GM21381 (cell line): ENCODE measurements around the gene STX8.

Source experiments
- ATAC-seq: cut with Tn5 transposase; IDR thresholded peaks from one replicate; pipeline ENCODE4 v1.9.1; 2021; ENCODE audit warnings: mild to moderate bottlenecking, moderate library complexity; ENCODE audit not compliant: unreplicated experiment

STX8 gene

DNA sequence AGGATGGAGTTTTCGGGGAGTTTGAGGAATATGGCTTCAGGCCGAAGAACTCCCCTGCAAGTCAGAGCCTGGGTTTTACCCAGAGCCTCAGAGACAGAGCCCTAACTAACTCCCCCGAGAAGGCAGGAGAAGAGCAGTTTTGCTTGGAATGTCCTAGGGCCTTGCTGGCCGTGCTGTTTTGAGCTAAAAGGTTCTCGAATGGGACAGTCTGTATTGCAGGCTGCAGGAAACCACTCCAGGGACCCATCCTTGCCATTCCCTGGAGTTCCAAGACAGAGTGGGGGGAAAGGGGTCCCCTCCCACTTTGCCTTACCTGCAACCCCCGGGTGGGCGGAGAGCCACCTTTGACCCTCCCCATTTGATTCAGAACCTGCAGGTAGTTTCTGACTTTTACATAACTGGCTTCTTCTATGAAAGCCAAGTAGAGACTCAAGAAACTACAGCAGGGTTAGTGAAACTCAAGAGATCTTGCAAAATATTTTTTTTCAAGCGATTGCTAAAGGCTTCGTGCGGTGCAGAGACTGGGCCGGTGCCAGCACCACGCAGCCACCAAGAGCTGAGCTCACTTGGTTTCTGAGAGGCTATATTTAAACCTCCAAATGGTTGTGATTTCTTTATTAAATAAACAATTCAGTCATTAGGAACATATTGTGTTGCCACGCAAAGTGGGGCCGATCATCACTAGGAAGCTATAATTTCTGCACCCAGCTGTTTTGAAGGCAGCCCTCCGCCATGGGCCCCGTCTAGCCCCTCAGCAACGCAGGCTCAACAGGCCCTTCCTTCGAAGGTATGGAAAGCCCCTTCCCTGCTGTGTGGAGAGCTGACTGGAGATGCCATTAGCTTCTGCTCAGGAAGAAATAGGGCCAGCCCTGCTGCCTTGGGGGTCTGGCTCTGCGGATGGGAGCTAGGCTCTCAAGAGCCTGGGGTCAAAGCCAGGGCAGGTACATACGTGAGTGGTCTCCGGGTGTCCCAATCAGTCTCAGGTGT is 331.3 kb downstream of the STX8 start:
- ATAC-seq = no peak

DNA sequence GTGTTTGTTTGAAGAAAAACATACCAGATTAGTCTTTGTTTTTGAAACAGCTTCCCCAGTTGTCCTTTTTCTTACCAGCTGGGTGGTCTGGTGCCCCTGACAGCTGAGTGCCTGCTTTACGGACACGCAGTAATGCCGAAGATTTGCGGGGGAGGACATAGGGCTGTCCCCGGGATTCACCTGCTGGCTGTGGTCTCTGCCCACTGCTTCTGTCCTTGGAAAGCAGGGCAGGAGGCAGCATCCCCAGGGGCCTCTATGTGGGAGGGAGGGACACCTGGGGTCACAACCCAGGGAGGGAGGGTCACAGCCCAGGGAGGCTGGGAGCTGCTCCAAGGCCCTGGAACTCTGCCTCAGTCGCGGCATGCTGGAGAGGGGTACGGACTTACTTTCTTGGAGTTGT is 332.6 kb downstream of the STX8 start:
- no peak for ATAC-seq

DNA sequence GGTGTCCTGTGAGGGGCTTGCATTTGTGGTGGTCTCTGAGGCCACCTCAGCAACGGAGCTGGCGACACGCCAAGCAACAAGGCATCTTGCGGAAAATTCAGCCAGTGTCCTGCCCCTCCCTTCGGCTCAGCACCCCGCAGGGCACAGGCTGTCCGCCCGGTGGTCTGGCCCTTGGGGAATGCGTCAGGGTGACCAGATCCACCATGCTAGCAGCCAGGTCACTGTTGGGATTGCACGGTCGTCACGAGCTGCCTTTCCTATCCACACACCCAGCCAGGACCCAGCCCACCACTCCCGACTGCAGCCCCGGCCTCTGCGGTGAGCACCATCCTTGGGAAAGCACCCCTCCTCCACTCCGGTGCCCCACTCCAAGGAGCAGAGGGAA is 333.1 kb downstream of the STX8 start:
- ATAC-seq = no peak

DNA sequence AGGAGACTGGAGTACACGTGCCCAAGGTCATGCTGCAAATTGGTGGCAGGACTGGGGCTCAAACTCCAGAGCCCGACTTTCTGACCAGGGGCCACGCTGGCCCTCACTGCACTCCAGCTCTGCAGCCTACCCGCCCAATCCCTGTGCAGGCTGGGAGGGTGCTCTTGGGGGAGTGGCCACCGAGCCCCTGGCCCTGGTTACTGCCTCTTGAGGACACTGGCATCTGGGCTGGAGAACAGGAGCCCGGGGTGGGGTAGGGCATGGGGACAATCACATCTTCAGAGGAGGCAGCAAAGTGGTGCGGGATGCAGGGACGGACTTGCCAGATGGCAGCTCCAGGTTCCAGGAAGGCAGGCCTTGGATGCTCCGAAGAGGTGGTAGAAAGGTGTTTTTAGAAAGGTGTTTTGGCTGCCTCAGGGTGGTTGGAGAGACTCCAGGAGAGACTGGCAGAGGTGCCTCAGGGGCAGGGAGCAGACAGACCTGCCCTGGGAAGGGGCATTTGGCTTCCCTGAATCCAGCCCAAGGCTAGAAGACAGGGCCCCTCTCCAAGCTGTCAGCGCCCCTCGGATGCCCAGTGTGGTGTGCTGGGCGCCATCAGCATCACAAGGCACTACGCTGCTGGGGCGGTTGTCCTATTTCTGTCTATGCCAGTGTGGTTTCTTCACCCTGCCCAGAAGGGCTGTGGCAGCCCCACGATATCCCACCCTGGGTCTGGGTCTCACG is 333.7 kb downstream of the STX8 start:
- no peak for ATAC-seq

DNA sequence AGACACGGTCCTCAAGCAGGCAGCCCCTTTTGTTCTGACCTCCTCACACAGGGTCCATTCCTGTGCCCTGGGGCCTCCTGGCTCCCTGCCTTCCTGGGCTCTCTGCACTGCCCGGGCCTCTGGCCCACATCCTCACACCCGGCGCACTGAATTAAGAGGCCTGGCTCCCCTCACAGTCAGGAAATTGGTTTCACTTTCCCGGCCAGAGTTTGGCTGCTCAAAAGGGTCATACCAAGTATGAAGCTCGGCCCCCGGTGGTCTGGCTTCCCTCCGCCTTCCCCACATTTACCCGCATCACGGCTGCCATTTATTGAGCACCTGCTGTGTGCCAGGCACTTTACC is 334.3 kb downstream of the STX8 start:
- no peak for ATAC-seq

DNA sequence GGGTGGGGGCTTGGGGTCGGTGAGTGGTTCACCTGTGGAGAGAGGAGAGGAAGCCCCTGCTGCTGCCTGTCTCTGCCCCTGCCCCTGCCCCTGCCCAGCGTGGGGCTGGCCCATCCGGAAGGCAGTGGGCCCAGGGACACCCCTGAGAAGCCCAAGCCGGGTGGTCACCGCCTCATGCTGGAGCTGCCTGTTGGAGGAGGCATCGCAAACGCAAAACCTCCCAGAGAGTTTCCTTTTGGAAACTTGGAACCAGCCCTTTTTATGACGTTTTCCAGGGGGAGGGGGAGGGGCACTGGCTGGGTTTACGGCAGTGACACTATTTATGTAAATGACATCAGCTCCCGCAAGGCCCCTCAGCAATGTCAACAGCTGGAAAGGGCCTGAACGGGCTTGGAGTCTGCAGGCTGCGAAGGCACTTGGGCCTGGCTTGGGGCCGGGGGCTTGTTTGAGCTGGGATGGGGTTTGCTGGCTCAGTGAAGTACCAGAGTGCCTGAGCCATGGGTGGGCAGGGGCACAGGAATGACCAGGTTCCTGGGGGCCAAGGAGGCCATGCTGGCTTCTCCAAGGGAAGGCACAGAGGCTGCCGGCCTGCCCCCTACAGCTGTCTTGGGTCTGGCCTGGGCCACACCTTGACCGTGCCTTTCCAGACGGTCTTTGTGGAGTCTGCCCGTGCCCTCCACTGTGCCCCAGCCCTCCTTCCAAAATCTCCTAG is 334.8 kb downstream of the STX8 start:
- no peak for ATAC-seq

DNA sequence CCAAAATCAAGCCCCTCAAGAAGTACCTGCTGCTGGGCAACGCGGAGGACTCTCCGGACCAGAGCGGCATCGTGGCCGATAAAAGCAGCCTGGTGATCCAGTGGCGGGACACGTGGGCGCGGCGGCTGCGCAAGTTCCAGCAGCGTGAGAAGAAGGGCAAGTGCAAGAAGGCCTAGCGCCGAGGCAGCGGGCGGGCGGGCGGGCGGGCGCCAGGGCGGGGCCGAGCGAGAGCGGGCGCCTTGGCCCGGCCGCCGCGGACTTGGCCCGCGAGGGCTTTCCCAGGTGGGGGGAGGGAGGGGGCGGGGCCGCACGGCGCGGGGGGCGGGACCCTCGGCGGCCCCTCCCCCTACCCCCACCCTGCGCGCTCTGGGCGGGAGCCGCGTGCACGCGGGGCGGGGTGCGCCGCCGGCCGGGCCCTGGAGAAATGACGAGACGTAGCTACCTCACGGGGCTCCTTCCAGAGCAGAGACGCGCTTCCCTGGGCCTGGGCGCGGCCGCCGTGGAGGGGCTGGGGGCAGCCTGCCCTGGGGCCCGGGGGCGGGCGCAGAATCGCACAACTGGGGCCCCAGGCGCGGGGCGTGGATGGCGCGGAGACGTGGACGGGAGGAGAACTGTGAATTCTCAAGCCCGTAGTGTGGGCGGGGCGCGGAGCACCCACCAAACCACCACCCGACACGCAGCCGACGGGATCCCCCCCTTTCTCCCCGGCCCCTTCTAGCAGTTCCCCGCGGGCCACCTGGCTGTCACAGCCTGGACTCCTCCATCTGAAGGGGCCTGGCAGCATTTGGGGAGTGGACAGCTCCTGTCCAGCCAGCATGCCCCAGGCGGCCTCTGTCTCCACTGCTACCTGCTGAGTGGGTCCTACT is 335.6 kb downstream of the STX8 start:
- peak; percentile 68 for ATAC-seq

DNA sequence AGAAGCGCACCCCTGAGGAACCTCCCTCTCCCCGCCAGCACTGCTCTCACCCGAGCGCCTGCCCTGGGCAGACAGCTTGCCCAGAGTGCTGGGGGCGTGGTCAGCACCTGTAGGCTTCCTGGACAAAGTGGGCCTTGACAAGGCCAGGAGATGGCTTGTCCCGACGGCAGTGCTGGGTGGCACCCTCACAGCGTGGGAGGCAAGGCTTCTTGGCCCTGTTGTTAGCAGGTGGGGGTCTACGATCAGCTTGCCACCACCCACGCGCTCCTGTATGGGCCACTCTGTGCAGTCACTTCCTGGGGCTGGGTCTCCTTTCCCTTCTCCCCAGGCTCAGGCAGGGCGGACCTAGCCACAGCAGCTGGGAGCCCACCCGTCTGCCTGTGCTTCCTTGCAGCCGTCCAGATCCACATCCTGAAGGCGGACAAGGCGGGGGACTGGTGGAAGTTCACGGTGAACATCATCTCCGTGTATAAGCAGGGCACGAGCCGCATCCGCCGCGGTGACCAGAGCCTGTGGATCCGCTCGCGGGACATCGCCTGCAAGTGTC is 336.3 kb downstream of the STX8 start:
- ATAC-seq = peak; percentile 10

DNA sequence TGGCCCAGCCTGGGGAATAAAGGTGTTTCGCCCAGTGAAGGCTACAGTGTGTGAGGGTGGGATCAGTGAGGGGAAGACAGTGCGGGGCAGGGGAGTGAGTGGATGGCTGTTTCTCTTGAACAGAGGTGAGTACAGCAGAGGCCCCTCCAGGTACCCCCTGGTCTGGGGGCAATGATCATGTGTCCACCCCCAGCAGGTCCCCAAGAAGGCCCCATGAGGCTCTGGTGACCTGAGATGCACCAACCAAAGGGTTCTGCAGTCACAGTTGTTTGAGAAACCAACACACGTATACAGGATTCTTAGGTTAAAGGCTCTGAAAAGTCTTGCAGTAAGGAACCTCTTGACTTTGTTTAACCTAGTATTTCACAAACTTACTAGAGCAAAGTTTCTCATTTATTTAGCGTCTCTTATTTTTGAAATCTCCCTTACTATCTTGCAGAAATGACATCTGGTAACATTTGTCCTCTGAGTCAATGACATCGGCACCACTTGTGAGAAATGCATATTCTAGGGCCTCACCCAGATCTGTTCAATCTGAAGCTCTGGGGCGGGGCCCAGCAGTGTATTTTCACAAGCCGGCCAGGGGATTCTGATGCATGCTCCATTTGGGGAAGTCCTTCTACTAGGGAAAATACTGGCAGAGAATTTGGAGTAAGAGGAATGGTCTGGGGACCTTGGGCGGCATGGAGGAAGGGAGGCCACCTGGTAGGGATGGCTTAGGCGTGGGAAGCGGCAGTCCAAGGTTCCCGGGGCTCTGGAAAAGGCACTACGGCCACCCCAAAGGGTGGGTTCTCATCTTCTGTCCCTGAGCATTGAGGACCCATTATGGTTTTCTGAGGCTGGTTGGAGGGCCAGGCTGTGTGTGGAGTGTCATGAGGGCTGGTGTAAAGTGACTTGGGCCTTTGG is 337.0 kb downstream of the STX8 start:
- ATAC-seq = no peak

DNA sequence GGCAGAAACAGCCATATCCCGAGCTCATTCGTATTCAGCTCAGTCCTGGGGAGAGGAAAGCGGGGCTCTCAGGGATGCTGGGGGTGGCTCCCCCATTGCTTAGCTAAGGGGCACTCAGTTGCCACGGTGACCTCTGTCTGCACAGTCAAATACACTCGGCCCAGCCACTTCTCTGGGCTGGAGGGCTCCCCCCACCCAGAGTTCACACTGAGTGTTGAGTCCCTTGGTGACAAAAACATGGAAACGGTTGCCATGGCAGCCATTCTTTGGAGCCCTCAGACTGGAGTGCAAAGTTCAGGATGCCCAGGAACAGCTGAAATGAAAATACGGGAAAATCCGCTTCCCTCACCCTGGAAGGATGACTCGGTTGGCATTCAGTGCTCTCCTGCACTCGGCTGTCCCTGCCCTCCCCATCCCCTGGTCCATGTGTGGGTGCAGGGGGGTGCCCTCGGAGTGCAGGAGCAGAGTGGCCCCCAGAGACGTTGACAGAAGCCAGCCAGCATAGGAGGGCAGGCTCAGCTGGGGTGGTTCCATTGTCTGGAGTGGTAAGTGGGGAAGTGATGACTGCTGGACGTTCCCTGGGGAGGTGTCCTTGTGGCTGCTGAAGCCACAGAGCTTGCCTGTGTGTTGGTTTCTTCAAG is 337.8 kb downstream of the STX8 start:
- ATAC-seq = no peak

DNA sequence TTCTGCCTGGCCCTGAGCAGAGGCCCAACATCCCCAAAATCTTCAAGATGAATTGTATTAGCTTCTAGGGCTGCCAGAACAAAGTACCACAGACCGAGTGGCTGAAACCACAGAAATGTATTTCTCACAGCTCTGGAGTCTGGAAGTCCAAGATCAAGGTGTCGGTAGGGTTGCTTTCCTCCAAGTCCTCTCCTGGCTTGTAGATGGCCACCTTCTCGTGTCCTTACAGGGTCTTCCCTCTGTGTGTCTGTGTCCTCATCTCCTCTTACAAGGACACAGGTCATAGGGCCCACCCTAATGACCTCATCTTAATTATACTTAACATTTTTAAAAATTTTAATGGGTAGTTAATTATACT is 338.6 kb downstream of the STX8 start:
- ATAC-seq = no peak

DNA sequence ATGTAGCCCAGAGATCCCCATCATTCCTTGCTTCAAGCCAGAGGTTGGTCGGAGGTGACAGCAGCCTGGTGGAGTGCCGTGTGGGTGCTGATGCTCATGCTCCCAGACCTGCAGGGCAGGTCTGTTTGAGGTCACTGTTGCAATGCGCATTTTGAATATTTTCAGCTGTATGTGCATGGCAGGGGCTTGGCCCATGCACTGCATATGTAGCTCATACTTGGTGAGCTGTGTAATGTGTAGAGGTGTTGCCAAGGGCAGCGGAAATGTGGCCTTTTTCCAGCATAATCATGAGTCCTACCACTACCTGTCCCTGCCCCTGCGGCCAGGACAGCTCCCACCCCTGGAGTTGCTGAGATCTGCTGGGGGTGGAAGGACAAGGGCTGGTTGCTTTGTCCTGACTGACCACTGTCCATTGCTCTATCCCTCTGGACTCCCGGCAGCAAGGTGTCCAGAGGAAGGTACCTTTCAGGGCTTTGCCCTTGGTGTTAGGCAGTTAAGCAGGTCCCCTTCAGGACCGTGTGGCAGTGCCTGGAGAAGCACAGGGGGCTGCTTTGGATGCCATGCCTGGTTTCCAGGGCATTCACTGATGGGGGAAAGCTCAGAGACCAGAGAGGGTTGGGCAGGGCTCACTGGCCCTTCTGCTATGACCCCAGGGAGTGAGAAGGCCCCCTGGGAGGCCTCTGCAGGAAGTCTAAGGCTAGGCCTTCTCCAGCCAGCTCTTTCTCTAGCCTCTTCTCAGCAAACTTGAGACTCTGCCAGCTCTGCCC is 339.2 kb downstream of the STX8 start:
- ATAC-seq = no peak

DNA sequence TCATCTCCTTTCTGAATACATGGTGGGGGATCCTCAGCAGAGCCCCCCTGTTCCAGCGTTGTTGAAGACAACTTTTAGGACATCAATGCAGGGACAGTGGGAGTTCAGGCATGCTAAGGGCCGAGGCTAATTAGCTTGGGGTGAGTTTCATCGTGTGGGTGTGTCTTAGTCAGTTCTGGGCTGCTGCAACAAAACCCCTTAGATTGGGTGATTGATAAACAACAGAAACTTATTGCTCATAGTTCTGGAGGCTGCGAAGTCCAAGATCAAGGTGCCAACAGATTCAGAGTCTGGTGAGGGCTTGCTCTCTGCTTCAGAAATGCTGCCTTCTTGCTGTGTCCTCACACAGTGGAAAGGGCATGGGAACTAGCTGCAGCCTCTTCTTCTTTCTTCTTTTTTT is 340.3 kb downstream of the STX8 start:
- no peak for ATAC-seq

DNA sequence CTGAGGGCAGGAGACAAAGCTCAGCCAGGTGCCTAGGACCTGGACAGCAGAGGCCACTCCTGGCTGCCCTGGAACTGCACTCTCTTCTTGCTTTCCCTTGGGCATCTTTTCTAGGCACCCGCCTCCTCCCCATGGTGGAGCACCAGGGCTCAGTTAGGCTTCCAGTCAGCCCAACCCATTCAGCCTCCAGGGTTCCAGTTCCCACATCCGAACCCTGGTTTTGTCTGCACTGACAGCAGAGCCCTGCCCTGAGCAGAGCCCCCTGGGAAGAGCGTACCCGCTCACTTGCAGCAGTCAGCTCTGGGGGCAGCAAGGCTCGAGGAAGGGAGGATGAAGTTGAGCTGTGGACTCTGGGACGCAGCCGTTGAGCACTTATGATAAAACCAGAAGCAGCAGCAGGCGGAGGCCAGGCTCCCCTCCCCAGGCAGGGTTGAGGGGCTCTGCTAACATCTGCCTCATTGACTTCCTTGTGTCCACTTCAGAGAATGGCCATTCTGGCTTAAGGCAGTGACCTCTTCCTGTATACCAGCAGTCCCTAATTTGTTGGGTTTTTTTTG is 341.2 kb downstream of the STX8 start:
- ATAC-seq = no peak

DNA sequence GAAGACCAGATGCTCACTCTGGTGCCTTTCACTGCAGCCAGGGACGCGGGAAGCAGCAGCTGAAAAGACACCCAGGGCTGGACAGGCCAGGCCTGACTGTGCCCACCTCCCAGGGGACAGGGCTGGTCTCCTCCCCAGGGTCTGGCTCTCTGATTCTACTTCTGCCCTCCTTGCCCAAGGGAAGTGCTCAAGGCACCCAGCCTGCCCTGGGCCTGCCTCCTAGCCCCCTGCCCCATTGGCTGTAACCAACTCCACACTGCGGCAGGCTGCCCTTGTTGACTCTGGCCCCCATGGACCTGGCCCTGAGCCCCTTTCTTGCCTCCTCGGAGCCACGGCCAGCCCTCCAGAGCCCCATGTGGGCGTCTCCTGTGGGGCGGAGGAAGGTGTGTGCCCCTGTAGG is 341.9 kb downstream of the STX8 start:
- ATAC-seq = no peak

DNA sequence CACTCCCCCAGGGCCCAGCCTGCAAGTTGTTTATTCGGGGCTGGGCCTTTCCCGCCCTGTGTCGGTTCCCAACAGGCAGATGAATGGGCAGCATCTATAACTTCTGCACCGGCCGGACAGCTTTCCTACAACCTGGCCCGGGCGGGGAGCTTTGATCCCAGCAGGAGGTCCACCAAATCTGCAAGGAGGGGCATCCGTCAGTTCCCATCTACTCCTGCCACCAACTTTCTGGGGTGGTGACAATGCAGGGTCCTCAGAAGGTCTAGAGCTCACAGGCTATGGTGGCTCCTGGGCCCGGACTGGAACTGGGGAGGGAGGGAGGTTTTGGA is 342.4 kb downstream of the STX8 start:
- ATAC-seq = no peak

DNA sequence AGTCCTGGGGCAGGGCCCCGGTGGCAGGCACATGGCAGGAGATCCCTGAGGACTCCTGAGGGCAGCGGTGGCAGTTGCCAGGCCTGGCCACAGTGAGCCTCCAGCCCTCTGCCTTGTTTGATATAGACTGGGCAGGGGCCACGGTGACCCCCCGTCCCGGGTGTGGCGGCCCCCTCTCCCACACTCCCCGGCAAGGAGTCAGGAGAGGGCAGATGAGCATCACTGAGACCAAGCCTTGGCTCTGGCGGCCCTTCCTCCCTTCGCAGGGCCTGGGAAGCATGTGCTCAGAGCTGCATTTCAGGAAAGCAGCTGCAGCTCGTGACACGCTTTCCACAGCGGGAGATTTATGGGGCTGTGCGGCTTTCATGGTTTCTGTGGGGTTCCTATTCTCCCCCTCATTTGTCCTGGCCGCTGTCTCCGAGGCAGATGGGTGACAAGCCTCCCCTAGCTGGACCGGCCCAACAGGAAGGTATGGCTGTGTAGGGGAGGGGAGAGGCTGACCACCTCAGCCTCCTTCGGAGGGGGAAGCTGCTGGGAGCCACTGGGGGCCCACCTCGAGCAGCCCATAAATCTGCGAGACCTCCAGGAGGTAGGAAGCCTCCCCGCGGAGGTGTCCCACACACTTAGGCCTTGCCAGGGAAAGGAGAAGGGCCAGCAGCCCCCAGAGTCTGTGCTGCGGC is 342.9 kb downstream of the STX8 start:
- no peak for ATAC-seq

DNA sequence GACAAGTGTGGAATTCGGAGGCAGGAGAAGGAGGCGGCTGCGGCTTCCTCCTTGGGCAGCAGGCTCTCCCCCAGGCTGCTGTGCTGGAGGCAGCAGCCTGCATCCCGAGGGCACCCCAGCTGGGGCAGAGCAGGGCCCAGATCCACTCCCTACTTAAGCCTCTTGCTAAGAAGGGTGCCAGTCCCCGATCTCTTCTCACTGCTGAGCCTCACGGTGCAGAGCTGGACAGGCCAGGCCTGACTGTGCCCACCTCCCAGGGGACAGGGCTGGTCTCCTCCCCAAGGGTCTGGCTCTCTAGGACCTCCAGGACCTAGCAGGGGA is 343.5 kb downstream of the STX8 start:
- no peak for ATAC-seq
